DND-41 (cell line): ENCODE results near the gene DLG2.

Experiments used
- ATAC-seq: fragments of 200-7000 bp; cut with Tn5 transposase; 3 replicates; pipeline ENCODE4 v1.9.1; 2021; ENCODE audit warnings: low read depth; ENCODE audit not compliant: insufficient read depth
- DNase-seq: peaks from one replicate; pipeline ENCODE4 v3.0.0-alpha.2; 2020
- H2AFZ ChIP-seq: 2 replicates; pipeline ENCODE4 v1.6.0; 2012; ENCODE audit warnings: low read depth, low read length
- H3K27ac ChIP-seq: 2 replicates; pipeline ENCODE4 v1.5.1; 2012; ENCODE audit warnings: low read length, inconsistent platforms
- H3K27me3 ChIP-seq: fragments of 200-600 bp; sonication (generic); 2 replicates; pipeline ENCODE4 v1.6.0; 2012; ENCODE audit warnings: low read length, mild to moderate bottlenecking, inconsistent platforms; ENCODE audit not compliant: insufficient read depth, poor library complexity
- H3K36me3 ChIP-seq: 2 replicates; pipeline ENCODE4 v1.5.1; 2012; ENCODE audit warnings: low read length, inconsistent platforms; ENCODE audit not compliant: insufficient read depth
- H3K4me1 ChIP-seq: 2 replicates; pipeline ENCODE4 v1.5.1; 2012; ENCODE audit warnings: mild to moderate bottlenecking, low read length; ENCODE audit not compliant: insufficient read depth
- H3K4me2 ChIP-seq: 2 replicates; pipeline ENCODE4 v1.6.0; 2012; ENCODE audit warnings: mild to moderate bottlenecking, moderate library complexity, low read length, inconsistent platforms; ENCODE audit not compliant: insufficient read depth
- H3K4me3 ChIP-seq, 2 experiments: fragments of 200-600 bp in 1 of 2; shearing (Covaris generic) in 1 of 2; 2 replicates each; pipeline ENCODE4 v1.5.1; 2012 to 2016; ENCODE audit warnings: inconsistent platforms in 2 of 2, low read length in 2 of 2, mild to moderate bottlenecking in 2 of 2, low read depth in 1 of 2, moderate library complexity in 1 of 2
- H3K79me2 ChIP-seq: 2 replicates; pipeline ENCODE4 v1.6.0; 2012; ENCODE audit warnings: low read length, inconsistent platforms; ENCODE audit not compliant: insufficient read depth
- H3K9ac ChIP-seq: 2 replicates; pipeline ENCODE4 v1.6.0; 2012; ENCODE audit warnings: low read depth, mild to moderate bottlenecking, inconsistent platforms, low read length, moderate library complexity
- H3K9me3 ChIP-seq: 2 replicates; pipeline ENCODE4 v1.5.1; 2012; ENCODE audit warnings: low read length, moderate library complexity, mild to moderate bottlenecking, inconsistent platforms; ENCODE audit not compliant: insufficient read depth, severe bottlenecking
- H4K20me1 ChIP-seq: 2 replicates; pipeline ENCODE4 v1.6.0; 2012; ENCODE audit warnings: low read length; ENCODE audit not compliant: insufficient read depth
- EZH2 ChIP-seq: IDR thresholded peaks from 3 replicates; pipeline ENCODE4 v1.6.1; 2012; ENCODE audit warnings: borderline replicate concordance, low read depth, mild to moderate bottlenecking, moderate library complexity, low read length, inconsistent platforms; ENCODE audit not compliant: severe bottlenecking
- TF ChIP-seq, protein P1 (sequence below): IDR thresholded peaks from 2 replicates; pipeline ENCODE4 v1.5.1; 2012; ENCODE audit warnings: borderline replicate concordance, low read length, moderate library complexity, mild to moderate bottlenecking; ENCODE audit not compliant: poor library complexity, severe bottlenecking; ENCODE audit errors: extremely low read depth

Gene DLG2

DNA sequence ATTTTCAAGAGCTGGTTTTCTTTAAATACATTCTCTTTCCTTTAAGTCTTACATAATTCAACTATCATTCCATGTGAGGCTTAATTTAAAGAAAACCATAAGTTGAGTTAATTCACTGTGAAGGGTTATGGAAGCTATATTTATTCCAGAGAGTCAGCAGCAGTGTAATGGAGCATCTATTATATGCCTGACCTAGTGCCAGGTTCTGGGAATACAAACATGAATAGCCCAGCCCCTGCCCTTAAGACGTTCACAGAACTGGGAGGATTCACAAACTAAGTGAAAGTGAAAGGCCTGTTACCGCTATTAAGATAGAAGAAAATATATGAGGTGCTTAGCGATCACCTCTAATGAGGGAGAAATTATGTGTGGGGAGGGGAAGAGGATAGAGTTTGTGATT is 1932.1 kb downstream of the DLG2 start:
- H3K27ac ChIP-seq, result no peak overlapping the region
- H3K79me2 ChIP-seq, result no peaks in the 10 kb centered on the region
- H4K20me1 ChIP-seq, result no peaks in the 10 kb centered on the region
- H3K36me3 ChIP-seq, result no peaks in the 10 kb centered on the region
- no peaks in the 10 kb centered on the region for H3K9me3 ChIP-seq
- no peak overlapping the region for H3K4me3 ChIP-seq
- H3K9ac ChIP-seq, result no peak overlapping the region
- ATAC-seq, result no peak
- no peak overlapping the region for H3K4me2 ChIP-seq
- no peak overlapping the region for H2AFZ ChIP-seq
- H3K27me3 ChIP-seq, result peaks cover 3% of the 10 kb centered on the region
- no peak for DNase-seq
- TF ChIP-seq EZH2, result no peak
- TF ChIP-seq, protein P1, sequence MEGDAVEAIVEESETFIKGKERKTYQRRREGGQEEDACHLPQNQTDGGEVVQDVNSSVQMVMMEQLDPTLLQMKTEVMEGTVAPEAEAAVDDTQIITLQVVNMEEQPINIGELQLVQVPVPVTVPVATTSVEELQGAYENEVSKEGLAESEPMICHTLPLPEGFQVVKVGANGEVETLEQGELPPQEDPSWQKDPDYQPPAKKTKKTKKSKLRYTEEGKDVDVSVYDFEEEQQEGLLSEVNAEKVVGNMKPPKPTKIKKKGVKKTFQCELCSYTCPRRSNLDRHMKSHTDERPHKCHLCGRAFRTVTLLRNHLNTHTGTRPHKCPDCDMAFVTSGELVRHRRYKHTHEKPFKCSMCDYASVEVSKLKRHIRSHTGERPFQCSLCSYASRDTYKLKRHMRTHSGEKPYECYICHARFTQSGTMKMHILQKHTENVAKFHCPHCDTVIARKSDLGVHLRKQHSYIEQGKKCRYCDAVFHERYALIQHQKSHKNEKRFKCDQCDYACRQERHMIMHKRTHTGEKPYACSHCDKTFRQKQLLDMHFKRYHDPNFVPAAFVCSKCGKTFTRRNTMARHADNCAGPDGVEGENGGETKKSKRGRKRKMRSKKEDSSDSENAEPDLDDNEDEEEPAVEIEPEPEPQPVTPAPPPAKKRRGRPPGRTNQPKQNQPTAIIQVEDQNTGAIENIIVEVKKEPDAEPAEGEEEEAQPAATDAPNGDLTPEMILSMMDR, result no peak
- H3K4me1 ChIP-seq, result no peaks in the 10 kb centered on the region

DNA sequence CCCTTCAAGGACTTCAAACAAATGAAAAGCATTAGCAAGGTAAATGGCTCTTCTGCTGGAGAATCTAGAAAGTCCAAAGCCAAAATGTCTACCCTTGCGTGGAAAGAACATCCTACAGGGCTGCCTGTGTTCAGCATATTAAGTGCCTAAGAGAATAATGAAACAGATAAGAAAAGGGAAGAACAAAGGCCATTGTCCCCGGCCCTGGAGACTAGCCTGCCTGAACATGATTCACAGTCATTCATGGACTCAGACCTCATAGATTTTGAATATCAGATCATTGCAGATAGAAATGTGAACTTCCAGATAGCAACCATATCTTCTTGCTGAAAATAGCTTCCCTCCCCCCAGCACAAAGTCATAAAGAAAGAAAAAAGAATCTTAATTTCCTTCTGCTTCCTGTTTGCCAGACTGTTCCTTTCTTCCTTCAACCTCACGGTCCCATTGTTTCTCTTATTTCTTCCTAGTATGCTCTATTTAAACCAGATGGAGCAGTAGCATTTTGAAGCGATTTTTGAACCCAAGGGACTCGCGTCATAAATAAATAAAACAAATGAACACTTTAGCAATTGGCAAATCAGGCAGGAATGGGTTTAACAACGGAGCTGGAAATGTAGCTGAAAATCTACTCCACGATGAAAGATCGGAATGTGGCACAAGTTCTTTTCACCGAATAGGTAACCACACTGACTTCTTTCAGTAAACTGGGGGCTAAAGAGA is 1932.8 kb downstream of the DLG2 start:
- H2AFZ ChIP-seq, result no peak overlapping the region
- no peak overlapping the region for H3K4me3 ChIP-seq
- no peak overlapping the region for H3K27ac ChIP-seq
- H3K9me3 ChIP-seq, result no peaks in the 10 kb centered on the region
- ATAC-seq (no peak), DNase-seq (no peak)
- H3K79me2 ChIP-seq, result no peaks in the 10 kb centered on the region
- peaks cover 3% of the 10 kb centered on the region for H3K27me3 ChIP-seq
- no peak overlapping the region for H3K4me2 ChIP-seq
- no peaks in the 10 kb centered on the region for H3K36me3 ChIP-seq
- no peaks in the 10 kb centered on the region for H3K4me1 ChIP-seq
- TF ChIP-seq, protein P1, result no peak
- TF ChIP-seq EZH2, result no peak
- H4K20me1 ChIP-seq, result no peaks in the 10 kb centered on the region
- H3K9ac ChIP-seq, result no peak overlapping the region

DNA sequence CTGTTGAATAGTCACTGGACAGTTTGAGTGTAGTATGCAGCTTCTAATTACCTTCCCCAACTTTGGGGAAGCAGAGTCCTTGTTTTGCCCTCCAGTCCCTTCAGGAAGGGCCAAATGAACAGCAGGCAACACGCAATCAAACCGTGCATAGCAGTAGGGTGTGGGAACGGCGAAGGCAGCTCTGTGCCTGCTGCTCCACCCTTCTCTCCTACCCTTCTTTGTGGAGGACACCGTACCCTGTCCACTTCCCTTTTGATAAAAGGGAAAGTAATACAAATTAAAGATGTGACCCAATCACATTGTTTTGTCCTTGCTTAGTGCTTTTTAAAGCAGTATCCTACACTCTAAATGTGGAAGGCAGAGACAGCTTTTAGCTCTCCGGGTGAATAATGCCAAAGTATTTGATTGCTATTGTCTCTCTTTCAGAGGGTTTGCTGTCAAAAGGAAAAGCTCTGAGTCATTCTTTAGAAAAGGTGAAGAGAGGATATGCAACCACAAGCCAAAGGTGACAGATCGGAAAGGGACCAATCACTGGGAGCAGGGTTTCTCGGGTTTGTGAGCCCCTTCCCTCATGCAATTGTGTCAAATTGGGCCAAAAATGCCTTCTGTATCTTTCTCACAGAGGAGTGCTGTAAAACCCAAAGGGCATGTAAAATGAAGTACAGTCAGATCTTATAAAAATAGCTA is 1933.7 kb downstream of the DLG2 start:
- Histone ChIP-seq H2AFZ (no peak overlapping the region), H3K9me3 (no peaks in the 10 kb centered on the region)

More for the DNA sequence above, 1933.7 kb downstream of the DLG2 start:
- H3K36me3 ChIP-seq, result no peaks in the 10 kb centered on the region
- H3K9ac ChIP-seq, result no peak overlapping the region
- H3K4me2 ChIP-seq, result no peak overlapping the region
- no peak for TF ChIP-seq EZH2
- TF ChIP-seq, protein P1, result no peak
- H3K4me1 ChIP-seq, result no peaks in the 10 kb centered on the region
- H3K79me2 ChIP-seq, result no peaks in the 10 kb centered on the region
- no peak overlapping the region for H3K27ac ChIP-seq
- ATAC-seq (no peak), DNase-seq (no peak)
- H3K4me3 ChIP-seq, result no peak overlapping the region
- H3K27me3 ChIP-seq, result peaks cover 3% of the 10 kb centered on the region
- no peaks in the 10 kb centered on the region for H4K20me1 ChIP-seq
